Measurements from ENCODE around the gene GPR162. TPM values are rescaled to one million over a fixed set of nuclear protein-coding genes. Genes with fewer than 3 reads are reported as not detected.
A peak's percentile ranks its signal among the peaks of the same experiment; 100 is the strongest.

GPR162 gene
- total and polyA plus RNA-seq, 2 experiments from 2014 or later = 2.3 TPM

DNA sequence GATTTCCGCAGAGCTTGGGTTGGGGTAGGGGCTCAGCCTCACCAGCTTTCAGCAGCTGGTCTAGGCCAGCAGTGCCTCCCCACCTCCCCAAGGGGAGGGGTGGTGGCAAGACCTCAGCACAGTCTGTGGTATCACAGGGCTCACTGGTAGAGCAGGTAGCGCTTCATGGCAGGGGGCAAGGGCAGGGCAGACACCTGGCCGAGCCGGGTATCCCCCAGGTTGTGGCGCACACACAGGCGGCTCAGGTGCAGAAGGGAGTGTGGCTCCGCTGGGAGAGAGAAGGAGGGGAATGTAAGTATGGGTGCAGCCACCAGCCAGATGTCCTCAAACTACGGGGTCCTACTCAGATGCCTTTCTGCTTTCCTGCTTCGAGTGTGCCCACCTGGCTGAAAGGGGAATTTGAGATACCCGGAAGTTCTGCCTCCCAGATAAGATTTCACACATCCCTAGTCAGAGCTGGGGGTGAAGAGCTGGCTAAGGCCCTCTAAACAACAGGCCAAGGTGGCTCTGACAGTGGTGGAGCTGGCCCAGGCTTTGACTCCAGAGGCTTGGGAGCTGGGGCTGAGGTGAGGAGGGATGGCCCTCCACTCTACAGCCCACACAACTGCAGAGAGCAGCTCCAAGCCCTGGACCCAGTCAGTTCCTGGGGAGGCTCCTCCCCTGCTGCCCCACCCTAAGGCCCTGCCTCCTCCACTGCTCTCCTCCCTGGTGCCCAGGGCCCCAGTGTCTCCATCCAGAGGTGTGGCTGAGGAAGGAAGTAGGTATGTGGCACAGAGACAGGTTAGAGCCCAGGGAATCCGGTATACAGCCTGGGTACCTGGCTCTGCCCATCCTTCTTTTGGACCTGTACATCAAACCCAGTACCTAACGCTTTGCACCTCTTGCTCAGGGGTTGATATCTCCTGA lies 49.7 kb downstream of the GPR162 start:
- DNase-seq (ENCODE audit: low spot score) = peak; percentile 65
- peaks cover 29% of the 10 kb centered on the region for H3K4me1 ChIP-seq (ENCODE audit: insufficient read depth)
- H3K4me2 ChIP-seq = peak overlapping the region; percentile 98
- peaks cover 21% of the 10 kb centered on the region for H4K20me1 ChIP-seq (ENCODE audit: insufficient read depth, poor library complexity, severe bottlenecking)
- H3K79me2 ChIP-seq = peaks cover 44% of the 10 kb centered on the region
- peak overlapping the region; percentile 67 for H3K4me3 ChIP-seq
- no peaks in the 10 kb centered on the region for H3K36me3 ChIP-seq (replicated peaks; ENCODE audit: insufficient read depth, low read depth)
- 87% methylated on average over 12 of the region's 12 CpGs for WGBS (ENCODE audit: low lambda C conversion rate, missing lambda C conversion rate)
- H3K27me3 ChIP-seq = no peaks in the 10 kb centered on the region
- peak overlapping the region; percentile 58 for H3K27ac ChIP-seq
- H3K9me2 ChIP-seq (replicated peaks; ENCODE audit: insufficient read depth) = no peaks in the 10 kb centered on the region
- TF ChIP-seq EZH2 (IDR thresholded peaks at IDR 0.05; ENCODE audit: borderline replicate concordance) (no peak), EZH2phosphoT487 (IDR thresholded peaks at IDR 0.05; ENCODE audit: low read depth, severe bottlenecking, unreplicated experiment) (no peak)
- TF ChIP-seq, protein P1, sequence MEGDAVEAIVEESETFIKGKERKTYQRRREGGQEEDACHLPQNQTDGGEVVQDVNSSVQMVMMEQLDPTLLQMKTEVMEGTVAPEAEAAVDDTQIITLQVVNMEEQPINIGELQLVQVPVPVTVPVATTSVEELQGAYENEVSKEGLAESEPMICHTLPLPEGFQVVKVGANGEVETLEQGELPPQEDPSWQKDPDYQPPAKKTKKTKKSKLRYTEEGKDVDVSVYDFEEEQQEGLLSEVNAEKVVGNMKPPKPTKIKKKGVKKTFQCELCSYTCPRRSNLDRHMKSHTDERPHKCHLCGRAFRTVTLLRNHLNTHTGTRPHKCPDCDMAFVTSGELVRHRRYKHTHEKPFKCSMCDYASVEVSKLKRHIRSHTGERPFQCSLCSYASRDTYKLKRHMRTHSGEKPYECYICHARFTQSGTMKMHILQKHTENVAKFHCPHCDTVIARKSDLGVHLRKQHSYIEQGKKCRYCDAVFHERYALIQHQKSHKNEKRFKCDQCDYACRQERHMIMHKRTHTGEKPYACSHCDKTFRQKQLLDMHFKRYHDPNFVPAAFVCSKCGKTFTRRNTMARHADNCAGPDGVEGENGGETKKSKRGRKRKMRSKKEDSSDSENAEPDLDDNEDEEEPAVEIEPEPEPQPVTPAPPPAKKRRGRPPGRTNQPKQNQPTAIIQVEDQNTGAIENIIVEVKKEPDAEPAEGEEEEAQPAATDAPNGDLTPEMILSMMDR (IDR thresholded peaks at IDR 0.05; ENCODE audit: poor library complexity) = no peak
- H2AFZ ChIP-seq = no peak overlapping the region
- H3K9me3 ChIP-seq (ENCODE audit: low read depth) = no peaks in the 10 kb centered on the region

DNA sequence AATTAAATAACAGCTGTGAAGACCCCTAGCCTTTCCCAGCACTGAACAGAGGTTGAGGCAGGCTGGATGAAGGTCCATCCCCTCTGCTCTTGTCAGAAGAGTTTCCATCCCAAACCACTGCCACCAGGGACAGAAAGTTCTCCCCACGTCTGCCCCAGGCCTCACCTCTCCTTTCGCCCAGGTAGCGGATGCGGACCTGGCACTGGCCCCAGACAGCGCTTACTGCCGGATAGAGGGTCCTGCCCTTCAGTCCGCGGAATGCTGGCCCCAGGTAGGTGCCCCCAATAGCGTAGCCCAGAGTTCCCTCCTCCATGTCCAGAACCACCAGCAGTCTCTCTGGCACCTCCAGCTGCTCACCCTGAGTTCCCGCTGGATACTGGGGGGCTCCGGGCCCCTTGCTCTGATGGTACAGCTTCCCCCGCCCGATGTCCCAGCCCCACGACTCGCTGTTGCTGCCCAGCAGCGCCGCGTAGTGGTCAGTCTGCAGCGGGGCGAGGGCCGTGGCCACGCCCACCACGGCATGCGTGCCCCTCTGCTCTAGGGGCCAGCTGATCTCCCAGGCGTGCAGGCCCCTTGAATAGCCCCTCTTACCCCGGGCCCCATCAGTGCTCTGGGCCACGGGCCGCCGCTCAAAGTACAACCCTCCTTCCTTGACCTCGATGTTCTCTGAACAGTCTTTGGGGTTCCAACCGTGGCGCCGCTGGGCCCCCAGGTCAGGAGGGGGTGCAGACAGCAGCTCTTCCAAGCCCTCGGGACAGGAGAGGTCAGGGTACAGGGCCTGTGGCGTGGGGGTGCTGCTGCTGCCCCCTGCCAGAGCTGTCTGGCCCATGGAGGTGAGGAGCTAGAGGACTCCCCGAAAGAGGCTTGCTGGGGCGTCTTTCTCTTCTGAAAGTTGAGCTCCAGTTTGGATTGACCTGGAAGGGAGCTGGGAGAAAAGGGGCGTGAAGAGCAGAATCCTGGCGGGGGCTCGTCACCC lies 50.7 kb downstream of the GPR162 start:
- Histone ChIP-seq H3K4me1 (ENCODE audit: insufficient read depth) (peaks cover 29% of the 10 kb centered on the region), H3K79me2 (peaks cover 44% of the 10 kb centered on the region)

More for the DNA sequence above, 50.7 kb downstream of the GPR162 start:
- Histone ChIP-seq H4K20me1 (ENCODE audit: insufficient read depth, poor library complexity, severe bottlenecking) (peaks cover 21% of the 10 kb centered on the region), H3K9me2 (replicated peaks; ENCODE audit: insufficient read depth) (no peaks in the 10 kb centered on the region), H3K9me3 (ENCODE audit: low read depth) (no peaks in the 10 kb centered on the region), H3K27ac (peak overlapping the region; percentile 88), H3K4me2 (peak overlapping the region; percentile 98), H2AFZ (no peak overlapping the region), H3K27me3 (no peaks in the 10 kb centered on the region), H3K4me3 (peak overlapping the region; percentile 91), H3K36me3 (replicated peaks; ENCODE audit: insufficient read depth, low read depth) (no peaks in the 10 kb centered on the region)
- DNase-seq (ENCODE audit: low spot score) = peak; percentile 93
- TF ChIP-seq, protein P1 (IDR thresholded peaks at IDR 0.05; ENCODE audit: poor library complexity) = peak; percentile 92
- no peak for TF ChIP-seq EZH2phosphoT487 (IDR thresholded peaks at IDR 0.05; ENCODE audit: low read depth, severe bottlenecking, unreplicated experiment)
- TF ChIP-seq EZH2 (IDR thresholded peaks at IDR 0.05; ENCODE audit: borderline replicate concordance) = no peak
- 5% methylated on average over 36 of the region's 40 CpGs for WGBS (ENCODE audit: low lambda C conversion rate, missing lambda C conversion rate)

Data from hepatocyte (in vitro differentiated cells).